ENCODE data around the gene GMPPB.

Gene GMPPB

GRCh38 chr3:49703956-49704355, 19.8 kb downstream of the GMPPB start:
- H3K79me2 ChIP-seq (ENCODE audit: low read length) = no peaks in the 10 kb centered on the region

GRCh38 chr3:49703443-49703927, 20.3 kb downstream of the GMPPB start:
- TF ChIP-seq EZH2phosphoT487 (IDR thresholded peaks at IDR 0.05; ENCODE audit: low read depth) (no peak), CTCF (IDR thresholded peaks at IDR 0.05; ENCODE audit: low read depth, low read length) (peak; percentile 81)
- Histone ChIP-seq H3K27me3 (ENCODE audit: low read depth, low read length) (no peaks in the 10 kb centered on the region), H4K20me1 (ENCODE audit: insufficient read depth, low read length) (no peaks in the 10 kb centered on the region), H3K4me2 (ENCODE audit: low read length) (no peak overlapping the region), H3K79me2 (ENCODE audit: low read length) (no peaks in the 10 kb centered on the region), H3K4me3 (ENCODE audit: low read length) (no peak overlapping the region), H3K36me3 (replicated peaks; ENCODE audit: low read depth, low read length) (peaks cover 9% of the 10 kb centered on the region), H3K9me3 (ENCODE audit: insufficient read depth, low read length) (no peaks in the 10 kb centered on the region), H3K4me1 (ENCODE audit: low read length) (no peaks in the 10 kb centered on the region), H3K9ac (ENCODE audit: low read length) (no peak overlapping the region), H3K27ac (ENCODE audit: low read length) (no peak overlapping the region), H2AFZ (ENCODE audit: low read depth, low read length) (no peak overlapping the region)

More at GRCh38 chr3:49703956-49704355, 19.8 kb downstream of the GMPPB start:
- Histone ChIP-seq H3K9me3 (ENCODE audit: insufficient read depth, low read length) (no peaks in the 10 kb centered on the region), H3K27me3 (ENCODE audit: low read depth, low read length) (no peaks in the 10 kb centered on the region), H3K4me2 (ENCODE audit: low read length) (no peak overlapping the region), H3K4me1 (ENCODE audit: low read length) (no peaks in the 10 kb centered on the region), H3K4me3 (ENCODE audit: low read length) (no peak overlapping the region), H2AFZ (ENCODE audit: low read depth, low read length) (no peak overlapping the region), H3K9ac (ENCODE audit: low read length) (no peak overlapping the region), H3K36me3 (replicated peaks; ENCODE audit: low read depth, low read length) (peaks cover 9% of the 10 kb centered on the region), H4K20me1 (ENCODE audit: insufficient read depth, low read length) (no peaks in the 10 kb centered on the region), H3K27ac (ENCODE audit: low read length) (no peak overlapping the region)
- TF ChIP-seq CTCF (IDR thresholded peaks at IDR 0.05; ENCODE audit: low read depth, low read length) (no peak), EZH2phosphoT487 (IDR thresholded peaks at IDR 0.05; ENCODE audit: low read depth) (no peak)

GRCh38 chr3:49702672-49703071, 21.1 kb downstream of the GMPPB start:
- Histone ChIP-seq H3K9ac (ENCODE audit: low read length) (no peak overlapping the region), H4K20me1 (ENCODE audit: insufficient read depth, low read length) (no peaks in the 10 kb centered on the region), H3K79me2 (ENCODE audit: low read length) (no peaks in the 10 kb centered on the region), H3K27ac (ENCODE audit: low read length) (no peak overlapping the region), H2AFZ (ENCODE audit: low read depth, low read length) (no peak overlapping the region), H3K4me3 (ENCODE audit: low read length) (no peak overlapping the region), H3K4me2 (ENCODE audit: low read length) (no peak overlapping the region), H3K9me3 (ENCODE audit: insufficient read depth, low read length) (no peaks in the 10 kb centered on the region), H3K27me3 (ENCODE audit: low read depth, low read length) (no peaks in the 10 kb centered on the region), H3K36me3 (replicated peaks; ENCODE audit: low read depth, low read length) (peaks cover 9% of the 10 kb centered on the region), H3K4me1 (ENCODE audit: low read length) (no peaks in the 10 kb centered on the region)
- TF ChIP-seq EZH2phosphoT487 (IDR thresholded peaks at IDR 0.05; ENCODE audit: low read depth) = no peak
- TF ChIP-seq CTCF (IDR thresholded peaks at IDR 0.05; ENCODE audit: low read depth, low read length) = no peak

GRCh38 chr3:49701388-49702077, 22.2 kb downstream of the GMPPB start:
- TF ChIP-seq CTCF (IDR thresholded peaks at IDR 0.05; ENCODE audit: low read depth, low read length) (peak; percentile 48), EZH2phosphoT487 (IDR thresholded peaks at IDR 0.05; ENCODE audit: low read depth) (no peak)
- no peak overlapping the region for H3K4me3 ChIP-seq (ENCODE audit: low read length)
- H3K9me3 ChIP-seq (ENCODE audit: insufficient read depth, low read length) = no peaks in the 10 kb centered on the region
- no peak overlapping the region for H3K4me2 ChIP-seq (ENCODE audit: low read length)
- no peaks in the 10 kb centered on the region for H3K27me3 ChIP-seq (ENCODE audit: low read depth, low read length)
- H3K9ac ChIP-seq (ENCODE audit: low read length) = no peak overlapping the region
- H2AFZ ChIP-seq (ENCODE audit: low read depth, low read length) = no peak overlapping the region
- H4K20me1 ChIP-seq (ENCODE audit: insufficient read depth, low read length) = no peaks in the 10 kb centered on the region
- peaks cover 9% of the 10 kb centered on the region for H3K36me3 ChIP-seq (replicated peaks; ENCODE audit: low read depth, low read length)
- no peaks in the 10 kb centered on the region for H3K79me2 ChIP-seq (ENCODE audit: low read length)
- no peak overlapping the region for H3K27ac ChIP-seq (ENCODE audit: low read length)
- H3K4me1 ChIP-seq (ENCODE audit: low read length) = no peaks in the 10 kb centered on the region

Data from OCI-LY3 (cell line).